Measurements from ENCODE around the gene PDZD2.

DNA sequence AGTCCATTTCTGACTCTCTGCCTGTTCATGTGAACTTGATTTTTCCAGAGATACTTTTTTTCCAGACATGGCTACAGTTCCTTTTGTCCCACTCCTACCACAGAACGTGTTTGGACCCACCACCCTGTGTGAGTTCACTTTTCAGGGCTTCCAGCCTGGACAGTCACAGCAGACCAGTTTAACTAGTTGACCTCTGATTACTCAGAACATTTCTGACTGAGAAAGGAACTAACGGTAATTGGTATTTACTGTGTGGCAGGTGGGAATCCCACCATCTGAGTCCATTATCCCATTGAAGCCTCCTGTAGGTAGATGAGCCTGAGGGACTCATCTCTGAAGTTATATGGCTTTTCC is 325.1 kb downstream of the PDZD2 start:
- TF ChIP-seq EZH2 (IDR thresholded peaks at IDR 0.05; ENCODE audit: borderline replicate concordance, low read depth, low read length, poor library complexity, severe bottlenecking): no peak
- TF ChIP-seq, protein P1, sequence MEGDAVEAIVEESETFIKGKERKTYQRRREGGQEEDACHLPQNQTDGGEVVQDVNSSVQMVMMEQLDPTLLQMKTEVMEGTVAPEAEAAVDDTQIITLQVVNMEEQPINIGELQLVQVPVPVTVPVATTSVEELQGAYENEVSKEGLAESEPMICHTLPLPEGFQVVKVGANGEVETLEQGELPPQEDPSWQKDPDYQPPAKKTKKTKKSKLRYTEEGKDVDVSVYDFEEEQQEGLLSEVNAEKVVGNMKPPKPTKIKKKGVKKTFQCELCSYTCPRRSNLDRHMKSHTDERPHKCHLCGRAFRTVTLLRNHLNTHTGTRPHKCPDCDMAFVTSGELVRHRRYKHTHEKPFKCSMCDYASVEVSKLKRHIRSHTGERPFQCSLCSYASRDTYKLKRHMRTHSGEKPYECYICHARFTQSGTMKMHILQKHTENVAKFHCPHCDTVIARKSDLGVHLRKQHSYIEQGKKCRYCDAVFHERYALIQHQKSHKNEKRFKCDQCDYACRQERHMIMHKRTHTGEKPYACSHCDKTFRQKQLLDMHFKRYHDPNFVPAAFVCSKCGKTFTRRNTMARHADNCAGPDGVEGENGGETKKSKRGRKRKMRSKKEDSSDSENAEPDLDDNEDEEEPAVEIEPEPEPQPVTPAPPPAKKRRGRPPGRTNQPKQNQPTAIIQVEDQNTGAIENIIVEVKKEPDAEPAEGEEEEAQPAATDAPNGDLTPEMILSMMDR (conservative IDR thresholded peaks at IDR 0.05; ENCODE audit: low read depth, low read length): no peak
